ENCODE results near the gene PLPPR1. TPM values are rescaled to one million over a fixed set of nuclear protein-coding genes. Genes with fewer than 3 reads are reported as not detected.

PLPPR1 gene
- total RNA-seq, 1 donor from 2014 or later = 6.3 TPM

DNA sequence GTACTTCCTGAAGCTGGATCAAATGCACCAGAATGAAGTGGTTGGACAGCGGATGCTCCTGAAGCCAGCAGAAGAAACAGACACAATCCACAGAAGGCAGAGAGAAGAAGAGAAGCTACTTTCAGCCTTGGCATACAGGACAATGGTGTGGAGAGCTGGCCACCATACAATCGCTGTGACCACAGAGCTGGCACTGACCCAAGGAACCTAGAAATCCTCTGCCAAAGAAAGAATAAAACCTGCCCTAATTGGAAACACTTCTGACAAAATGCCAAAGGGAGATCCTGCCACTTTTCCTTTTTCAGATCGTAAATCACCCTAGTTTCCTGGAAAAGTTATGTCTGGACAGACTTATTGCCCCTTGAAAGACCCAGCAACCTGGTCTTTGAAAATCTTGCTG, 278.5 kb downstream of the PLPPR1 start:
- H3K27me3 ChIP-seq (ENCODE audit: control insufficient read depth in 3 of 3, insufficient read depth in 3 of 3, low read length in 3 of 3) = no peaks in the 10 kb centered on the region
- H3K4me3 ChIP-seq (ENCODE audit: low read length in 3 of 3) = no peak overlapping the region
- no peak overlapping the region for H3K9ac ChIP-seq (ENCODE audit: low read depth in 1 of 3, low read length in 3 of 3)
- no peaks in the 10 kb centered on the region for H3K36me3 ChIP-seq (ENCODE audit: control insufficient read depth in 3 of 3, insufficient read depth in 3 of 3, low read length in 3 of 3)
- H3K4me1 ChIP-seq (ENCODE audit: control insufficient read depth in 3 of 3, insufficient read depth in 3 of 3, low read length in 3 of 3) = no peaks in the 10 kb centered on the region
- no peak overlapping the region for H3K27ac ChIP-seq (ENCODE audit: low read depth, low read length)
- H3K9me3 ChIP-seq (ENCODE audit: control insufficient read depth in 3 of 3, low read length in 3 of 3) = no peaks in the 10 kb centered on the region

DNA sequence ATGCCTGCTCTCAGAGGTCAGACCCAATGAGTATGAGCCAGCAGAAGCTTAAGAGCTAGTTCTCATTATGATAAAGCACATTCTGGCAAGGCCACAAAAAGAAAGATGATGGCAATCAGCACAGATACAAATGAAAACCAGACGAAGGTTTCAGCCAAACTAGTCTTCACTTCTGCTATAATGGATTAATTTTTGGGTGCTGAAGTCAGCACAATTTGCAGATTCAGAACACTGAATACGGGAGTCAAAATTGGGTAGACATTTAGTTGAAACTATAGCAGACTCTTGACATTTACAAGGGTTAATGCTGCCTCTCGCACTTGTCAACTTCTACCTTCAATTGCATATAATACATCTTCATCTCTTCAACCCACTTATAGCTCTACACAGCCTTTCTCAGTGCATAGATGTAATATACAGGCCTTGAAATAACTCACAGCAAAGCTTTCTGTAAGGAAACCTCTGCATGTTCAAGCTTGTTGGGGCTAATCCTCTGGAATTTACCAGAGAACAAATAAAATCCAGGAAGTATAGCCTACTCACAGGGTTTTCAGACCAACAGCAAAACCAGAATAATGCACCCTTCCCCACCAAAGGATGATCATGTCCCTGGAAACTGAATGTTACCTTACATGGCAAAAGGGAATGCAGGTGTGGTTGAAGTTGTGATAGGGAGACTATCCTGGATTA, 279.1 kb downstream of the PLPPR1 start:
- Histone ChIP-seq H3K36me3 (ENCODE audit: control insufficient read depth in 3 of 3, insufficient read depth in 3 of 3, low read length in 3 of 3) (no peaks in the 10 kb centered on the region), H3K9ac (ENCODE audit: low read depth in 1 of 3, low read length in 3 of 3) (no peak overlapping the region), H3K27ac (ENCODE audit: low read depth, low read length) (no peak overlapping the region), H3K27me3 (ENCODE audit: control insufficient read depth in 3 of 3, insufficient read depth in 3 of 3, low read length in 3 of 3) (no peaks in the 10 kb centered on the region), H3K9me3 (ENCODE audit: control insufficient read depth in 3 of 3, low read length in 3 of 3) (no peaks in the 10 kb centered on the region), H3K4me3 (ENCODE audit: low read length in 3 of 3) (no peak overlapping the region), H3K4me1 (ENCODE audit: control insufficient read depth in 3 of 3, insufficient read depth in 3 of 3, low read length in 3 of 3) (no peaks in the 10 kb centered on the region)

DNA sequence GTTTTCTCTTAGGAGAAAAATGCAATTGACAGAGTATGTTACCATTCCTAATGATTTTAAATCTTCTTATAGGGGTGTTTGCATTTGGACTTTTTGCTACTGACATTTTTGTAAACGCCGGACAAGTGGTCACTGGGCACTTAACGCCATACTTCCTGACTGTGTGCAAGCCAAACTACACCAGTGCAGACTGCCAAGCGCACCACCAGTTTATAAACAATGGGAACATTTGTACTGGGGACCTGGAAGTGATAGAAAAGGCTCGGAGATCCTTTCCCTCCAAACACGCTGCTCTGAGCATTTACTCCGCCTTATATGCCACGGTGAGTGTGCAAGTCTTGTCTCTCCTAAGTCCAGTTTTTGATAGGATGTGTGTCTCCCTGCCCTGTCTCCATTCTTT, 280.6 kb downstream of the PLPPR1 start:
- H3K36me3 ChIP-seq (ENCODE audit: control insufficient read depth in 3 of 3, insufficient read depth in 3 of 3, low read length in 3 of 3) = no peaks in the 10 kb centered on the region
- no peak overlapping the region for H3K9ac ChIP-seq (ENCODE audit: low read depth in 1 of 3, low read length in 3 of 3)
- H3K27ac ChIP-seq (ENCODE audit: low read depth, low read length) = no peak overlapping the region
- no peaks in the 10 kb centered on the region for H3K4me1 ChIP-seq (ENCODE audit: control insufficient read depth in 3 of 3, insufficient read depth in 3 of 3, low read length in 3 of 3)
- no peak overlapping the region for H3K4me3 ChIP-seq (ENCODE audit: low read length in 3 of 3)
- no peaks in the 10 kb centered on the region for H3K27me3 ChIP-seq (ENCODE audit: control insufficient read depth in 3 of 3, insufficient read depth in 3 of 3, low read length in 3 of 3)
- no peaks in the 10 kb centered on the region for H3K9me3 ChIP-seq (ENCODE audit: control insufficient read depth in 3 of 3, low read length in 3 of 3)

DNA sequence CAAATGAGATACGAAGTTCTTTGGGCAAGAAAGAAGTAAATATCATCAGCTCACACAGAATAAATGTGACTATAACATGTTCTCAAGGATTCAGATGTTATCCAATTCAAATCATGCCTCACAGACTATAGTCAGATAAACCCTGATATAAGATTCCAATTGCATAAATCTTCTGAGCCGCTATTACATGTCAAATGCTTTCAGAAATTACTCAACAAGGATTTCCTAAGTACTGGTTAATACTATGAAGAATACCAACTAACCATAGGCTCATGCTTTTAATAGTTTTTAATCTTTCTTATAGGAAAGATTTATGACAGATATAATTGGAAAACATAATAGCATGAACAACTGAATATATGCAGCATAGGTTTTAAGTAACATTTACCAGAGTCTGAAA, 282.7 kb downstream of the PLPPR1 start:
- H3K27me3 ChIP-seq (ENCODE audit: control insufficient read depth in 3 of 3, insufficient read depth in 3 of 3, low read length in 3 of 3) = no peaks in the 10 kb centered on the region
- no peaks in the 10 kb centered on the region for H3K36me3 ChIP-seq (ENCODE audit: control insufficient read depth in 3 of 3, insufficient read depth in 3 of 3, low read length in 3 of 3)
- H3K27ac ChIP-seq (ENCODE audit: low read depth, low read length) = no peak overlapping the region
- H3K4me1 ChIP-seq (ENCODE audit: control insufficient read depth in 3 of 3, insufficient read depth in 3 of 3, low read length in 3 of 3) = no peaks in the 10 kb centered on the region
- H3K9ac ChIP-seq (ENCODE audit: low read depth in 1 of 3, low read length in 3 of 3) = no peak overlapping the region
- no peak overlapping the region for H3K4me3 ChIP-seq (ENCODE audit: low read length in 3 of 3)
- H3K9me3 ChIP-seq (ENCODE audit: control insufficient read depth in 3 of 3, low read length in 3 of 3) = no peaks in the 10 kb centered on the region

DNA sequence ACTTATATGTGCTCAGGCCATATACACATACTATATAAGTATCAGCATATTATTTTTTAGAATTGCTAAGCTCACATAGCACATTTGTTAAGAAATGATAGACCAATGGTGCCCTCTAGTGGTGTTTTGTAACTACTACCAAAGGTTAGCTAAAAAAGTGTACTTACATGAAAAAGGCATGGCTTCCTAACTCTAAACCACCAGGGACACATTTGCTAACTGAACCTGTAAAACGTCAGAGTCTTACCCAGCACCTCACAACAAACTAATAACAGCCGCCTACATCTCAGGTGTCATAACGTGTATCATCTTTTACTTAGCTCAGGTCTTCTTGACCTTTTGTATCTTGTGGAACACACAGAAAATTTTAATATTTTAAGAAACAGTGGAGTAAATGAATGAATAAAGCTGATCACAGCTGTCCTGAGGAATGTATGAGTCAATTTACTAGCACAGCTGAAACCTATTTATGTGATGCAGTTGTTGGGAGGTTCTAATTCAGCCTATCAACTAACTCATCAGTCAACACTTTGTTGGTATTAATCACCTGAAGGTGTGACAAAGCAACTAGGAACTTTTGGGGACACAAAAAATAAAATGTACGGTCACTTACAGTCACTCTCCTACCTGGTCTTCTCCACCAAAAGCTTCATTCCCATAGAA, 283.4 kb downstream of the PLPPR1 start:
- Histone ChIP-seq H3K9me3 (ENCODE audit: control insufficient read depth in 3 of 3, low read length in 3 of 3) (no peaks in the 10 kb centered on the region), H3K4me1 (ENCODE audit: control insufficient read depth in 3 of 3, insufficient read depth in 3 of 3, low read length in 3 of 3) (no peaks in the 10 kb centered on the region), H3K27me3 (ENCODE audit: control insufficient read depth in 3 of 3, insufficient read depth in 3 of 3, low read length in 3 of 3) (no peaks in the 10 kb centered on the region), H3K9ac (ENCODE audit: low read depth in 1 of 3, low read length in 3 of 3) (no peak overlapping the region), H3K36me3 (ENCODE audit: control insufficient read depth in 3 of 3, insufficient read depth in 3 of 3, low read length in 3 of 3) (no peaks in the 10 kb centered on the region), H3K4me3 (ENCODE audit: low read length in 3 of 3) (no peak overlapping the region), H3K27ac (ENCODE audit: low read depth, low read length) (no peak overlapping the region)

DNA sequence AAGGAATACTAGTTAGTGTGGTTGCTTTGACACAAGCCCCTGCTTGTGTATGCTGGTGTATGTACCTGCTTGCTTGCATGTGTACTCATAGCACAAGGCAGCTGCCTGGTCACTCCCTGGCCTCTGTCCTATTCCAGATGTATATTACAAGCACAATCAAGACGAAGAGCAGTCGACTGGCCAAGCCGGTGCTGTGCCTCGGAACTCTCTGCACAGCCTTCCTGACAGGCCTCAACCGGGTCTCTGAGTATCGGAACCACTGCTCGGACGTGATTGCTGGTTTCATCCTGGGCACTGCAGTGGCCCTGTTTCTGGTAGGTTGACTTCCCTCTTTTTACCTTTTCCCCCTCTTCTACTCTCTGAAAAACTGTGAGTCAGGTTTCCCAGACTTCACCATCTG, 284.1 kb downstream of the PLPPR1 start:
- H3K4me3 ChIP-seq (ENCODE audit: low read length in 3 of 3) = no peak overlapping the region
- H3K27me3 ChIP-seq (ENCODE audit: control insufficient read depth in 3 of 3, insufficient read depth in 3 of 3, low read length in 3 of 3) = no peaks in the 10 kb centered on the region
- no peaks in the 10 kb centered on the region for H3K9me3 ChIP-seq (ENCODE audit: control insufficient read depth in 3 of 3, low read length in 3 of 3)
- H3K4me1 ChIP-seq (ENCODE audit: control insufficient read depth in 3 of 3, insufficient read depth in 3 of 3, low read length in 3 of 3) = no peaks in the 10 kb centered on the region
- H3K27ac ChIP-seq (ENCODE audit: low read depth, low read length) = no peak overlapping the region
- H3K36me3 ChIP-seq (ENCODE audit: control insufficient read depth in 3 of 3, insufficient read depth in 3 of 3, low read length in 3 of 3) = no peaks in the 10 kb centered on the region
- H3K9ac ChIP-seq (ENCODE audit: low read depth in 1 of 3, low read length in 3 of 3) = no peak overlapping the region

DNA sequence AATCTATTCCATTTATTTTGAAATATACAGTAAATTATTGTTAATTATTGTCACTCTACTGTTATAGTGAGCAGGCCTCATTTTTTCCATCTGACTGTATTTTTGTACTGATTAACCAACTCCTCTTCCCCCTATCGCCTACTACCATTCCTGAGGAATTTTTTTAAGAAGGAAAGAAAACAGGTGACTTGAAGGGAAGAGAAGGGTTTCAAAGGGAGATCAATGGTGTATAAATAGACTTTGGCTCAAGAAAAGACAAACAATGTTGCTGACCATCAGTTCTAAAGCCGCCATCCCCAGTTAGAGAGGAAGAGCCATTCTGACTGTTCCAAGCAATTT, 286.6 kb downstream of the PLPPR1 start:
- H3K4me1 ChIP-seq (ENCODE audit: control insufficient read depth in 3 of 3, insufficient read depth in 3 of 3, low read length in 3 of 3) = no peaks in the 10 kb centered on the region

DNA sequence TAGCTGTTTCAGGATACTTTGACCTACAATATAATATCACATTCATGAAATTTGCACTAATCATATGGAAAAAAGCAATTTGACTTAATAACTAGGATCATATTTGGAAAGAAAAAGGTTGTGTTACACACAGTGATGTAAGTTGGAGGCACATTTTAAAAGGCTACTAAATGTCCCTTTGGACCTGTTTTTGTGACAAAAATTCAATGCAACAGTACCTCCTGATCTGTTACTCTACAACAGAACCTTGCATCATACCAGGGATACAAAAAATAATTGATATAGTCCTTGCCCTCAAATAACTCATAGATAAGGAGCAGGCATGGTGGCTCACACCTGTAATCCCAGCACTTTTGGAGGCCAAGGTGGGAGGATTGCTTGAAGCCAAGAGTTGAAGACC, 289.2 kb downstream of the PLPPR1 start:
- Histone ChIP-seq H3K27ac (ENCODE audit: low read depth, low read length) (no peak overlapping the region), H3K36me3 (ENCODE audit: control insufficient read depth in 3 of 3, insufficient read depth in 3 of 3, low read length in 3 of 3) (no peaks in the 10 kb centered on the region), H3K27me3 (ENCODE audit: control insufficient read depth in 3 of 3, insufficient read depth in 3 of 3, low read length in 3 of 3) (no peaks in the 10 kb centered on the region), H3K4me1 (ENCODE audit: control insufficient read depth in 3 of 3, insufficient read depth in 3 of 3, low read length in 3 of 3) (no peaks in the 10 kb centered on the region), H3K9me3 (ENCODE audit: control insufficient read depth in 3 of 3, low read length in 3 of 3) (no peaks in the 10 kb centered on the region), H3K9ac (ENCODE audit: low read depth in 1 of 3, low read length in 3 of 3) (no peak overlapping the region), H3K4me3 (ENCODE audit: low read length in 3 of 3) (no peak overlapping the region)

More for the DNA sequence above, 286.6 kb downstream of the PLPPR1 start:
- Histone ChIP-seq H3K9ac (ENCODE audit: low read depth in 1 of 3, low read length in 3 of 3) (no peak overlapping the region), H3K27me3 (ENCODE audit: control insufficient read depth in 3 of 3, insufficient read depth in 3 of 3, low read length in 3 of 3) (no peaks in the 10 kb centered on the region), H3K27ac (ENCODE audit: low read depth, low read length) (no peak overlapping the region), H3K36me3 (ENCODE audit: control insufficient read depth in 3 of 3, insufficient read depth in 3 of 3, low read length in 3 of 3) (no peaks in the 10 kb centered on the region), H3K4me3 (ENCODE audit: low read length in 3 of 3) (no peak overlapping the region), H3K9me3 (ENCODE audit: control insufficient read depth in 3 of 3, low read length in 3 of 3) (no peaks in the 10 kb centered on the region)

DNA sequence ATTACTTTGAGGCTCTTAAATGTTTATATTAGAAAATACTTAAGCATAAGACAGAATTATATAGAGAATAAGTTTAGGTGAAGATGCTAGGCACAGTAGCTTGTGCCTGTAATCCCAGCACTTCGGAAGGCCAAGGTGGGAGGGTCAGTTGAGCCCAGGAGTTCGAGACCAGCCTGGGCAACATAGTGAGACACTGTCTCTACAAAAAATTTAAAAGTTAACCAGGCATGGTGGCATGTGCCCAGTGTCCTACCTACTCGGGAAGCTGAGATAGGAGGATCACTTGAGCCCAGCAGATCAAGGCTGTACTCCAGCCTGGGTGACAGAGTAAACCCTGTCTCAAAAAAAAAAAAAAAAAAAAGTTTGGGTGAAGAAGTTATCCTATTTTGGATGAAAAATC, 294.6 kb downstream of the PLPPR1 start:
- no peaks in the 10 kb centered on the region for H3K27me3 ChIP-seq (ENCODE audit: control insufficient read depth in 3 of 3, insufficient read depth in 3 of 3, low read length in 3 of 3)
- no peak overlapping the region for H3K4me3 ChIP-seq (ENCODE audit: low read length in 3 of 3)
- no peaks in the 10 kb centered on the region for H3K9me3 ChIP-seq (ENCODE audit: control insufficient read depth in 3 of 3, low read length in 3 of 3)
- no peaks in the 10 kb centered on the region for H3K36me3 ChIP-seq (ENCODE audit: control insufficient read depth in 3 of 3, insufficient read depth in 3 of 3, low read length in 3 of 3)
- no peak overlapping the region for H3K9ac ChIP-seq (ENCODE audit: low read depth in 1 of 3, low read length in 3 of 3)
- no peak overlapping the region for H3K27ac ChIP-seq (ENCODE audit: low read depth, low read length)
- no peaks in the 10 kb centered on the region for H3K4me1 ChIP-seq (ENCODE audit: control insufficient read depth in 3 of 3, insufficient read depth in 3 of 3, low read length in 3 of 3)

DNA sequence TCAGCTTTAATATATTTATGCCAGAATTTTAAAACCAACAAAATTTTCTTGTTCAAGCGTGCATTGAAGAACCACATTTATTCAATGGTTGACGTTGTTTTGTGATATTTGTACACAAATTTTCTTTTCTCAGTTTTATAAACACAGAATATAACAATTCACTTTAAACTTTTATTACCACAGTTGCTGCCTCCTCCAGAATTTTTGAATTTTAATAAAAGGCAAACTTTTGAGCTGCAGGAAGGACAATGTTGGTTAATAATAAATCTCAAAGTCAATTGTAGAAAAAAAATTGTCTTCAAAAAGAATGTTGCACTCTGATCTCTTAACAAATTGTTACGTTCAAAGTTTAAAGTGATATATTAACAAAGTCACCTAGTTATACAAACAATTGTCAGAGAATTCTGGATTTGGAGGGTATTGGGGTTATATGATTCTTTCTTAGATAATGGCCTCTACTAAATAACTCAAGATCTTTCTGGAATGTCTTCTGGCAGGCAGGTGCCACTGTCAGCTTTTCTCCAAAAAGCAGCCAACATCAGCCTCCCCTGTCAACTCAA, 295.8 kb downstream of the PLPPR1 start:
- H3K9me3 ChIP-seq (ENCODE audit: control insufficient read depth in 3 of 3, low read length in 3 of 3) = no peaks in the 10 kb centered on the region
- no peaks in the 10 kb centered on the region for H3K4me1 ChIP-seq (ENCODE audit: control insufficient read depth in 3 of 3, insufficient read depth in 3 of 3, low read length in 3 of 3)
- no peaks in the 10 kb centered on the region for H3K36me3 ChIP-seq (ENCODE audit: control insufficient read depth in 3 of 3, insufficient read depth in 3 of 3, low read length in 3 of 3)
- H3K27me3 ChIP-seq (ENCODE audit: control insufficient read depth in 3 of 3, insufficient read depth in 3 of 3, low read length in 3 of 3) = no peaks in the 10 kb centered on the region
- no peak overlapping the region for H3K27ac ChIP-seq (ENCODE audit: low read depth, low read length)
- H3K4me3 ChIP-seq (ENCODE audit: low read length in 3 of 3) = no peak overlapping the region
- H3K9ac ChIP-seq (ENCODE audit: low read depth in 1 of 3, low read length in 3 of 3) = no peak overlapping the region
